Measurements from ENCODE around the gene ICAM3.
"Not testable (repeated sequence)": the region's sequence is repeated elsewhere in the genome, so short reads cannot be mapped to it uniquely, and the experiment has no call there.

GRCh38 chr19:10377140-10377640 is 37.8 kb upstream of the ICAM3 start:
- not testable (repeated sequence) for TF ChIP-seq CTCF (IDR thresholded peaks at IDR 0.05); EZH2phosphoT487 (IDR thresholded peaks at IDR 0.05; ENCODE audit: borderline replicate concordance, low read depth); CHD2 (IDR thresholded peaks at IDR 0.05; ENCODE audit: low read length, partially characterized antibody)
